Sigmoid colon (tissue), 7 donors: ENCODE results near the gene CASZ1. TPM values are rescaled to one million over a fixed set of nuclear protein-coding genes. Genes with fewer than 3 reads are reported as not detected.

Source experiments
- DNase-seq: peaks from one replicate; pipeline ENCODE4 v3.0.0-alpha.2; 2019
- H3K27ac ChIP-seq, 4 donors: fragments of 200-600 bp; sonication (generic); one replicate each; pipeline ENCODE4 v1.5.1; 2016 to 2019; ENCODE audit warnings: mild to moderate bottlenecking in 1 of 4
- H3K27me3 ChIP-seq, 3 donors: fragments of 200-600 bp; sonication (generic); one replicate each; pipeline ENCODE4 v1.5.1; 2019; ENCODE audit warnings: mild to moderate bottlenecking in 1 of 3
- H3K36me3 ChIP-seq, 4 donors: fragments of 200-600 bp; sonication (generic); one replicate each; pipeline ENCODE4 v1.5.1; 2016 to 2019
- H3K4me1 ChIP-seq, 4 donors: fragments of 200-600 bp; sonication (generic); one replicate each; pipeline ENCODE4 v1.5.1; 2017 to 2019
- H3K4me3 ChIP-seq, 4 donors: fragments of 200-600 bp; sonication (generic); one replicate each; pipeline ENCODE4 v1.5.1; 2017 to 2019; ENCODE audit warnings: mild to moderate bottlenecking in 2 of 4, moderate library complexity in 1 of 4
- H3K9me3 ChIP-seq, 4 donors: fragments of 200-600 bp in 3 of 4; sonication (generic) in 3 of 4; one replicate each; pipeline versions ENCODE4 v1.5.1 to v1.6.1; 2013 to 2019
- EP300 ChIP-seq, 4 donors: sonication (generic); formaldehyde crosslinking; IDR thresholded peaks; one replicate each; pipeline ENCODE4 v1.6.1; 2017; ENCODE audit warnings: antibody characterized with exemption in 4 of 4
- POLR2A ChIP-seq, 2 donors: fragments of 450-650 bp; IDR thresholded peaks; one replicate each; pipeline ENCODE4 v1.6.1; 2016; ENCODE audit warnings: antibody characterized with exemption in 2 of 2, mild to moderate bottlenecking in 2 of 2, moderate library complexity in 2 of 2
- POLR2AphosphoS5 ChIP-seq, 4 donors: sonication (generic); formaldehyde crosslinking; IDR thresholded peaks; one replicate each; pipeline ENCODE4 v1.6.1; 2017; ENCODE audit warnings: antibody characterized with exemption in 4 of 4
- WGBS, 2 donors: extraction: QIAGEN DNeasy Blood & Tissue Kit; methylation state at CpG; one replicate each; pipeline ENCODE4 v1.1.7; 2013; 5-methylcytosine and 5-hydroxymethylcytosine counted together
- intact Hi-C: fragments of 100-400 bp; cut with DNase I; formaldehyde crosslinking; loops from one replicate; pipeline ENCODE4 v1.15.1; 2023
- polyA plus RNA-seq, 3 donors: library from polyadenylated mRNA; stranded (reverse); fragments of 200-250 nt; gene quantifications; one replicate each; pipeline ENCODE4 v1.2.3, GENCODE V29; 2013
- total RNA-seq, 4 donors: library from RNA; depleted of rRNA; stranded (reverse); fragments of >200 nt; gene quantifications; one replicate each; pipeline ENCODE4 v1.1.0, GENCODE V29; 2016
- TF ChIP-seq, protein P1 (sequence below), 4 experiments: fragments of 450-650 bp in 3 of 4; fragments of 200-600 bp in 1 of 4; IDR thresholded peaks; one replicate each; pipeline ENCODE4 v1.5.1; 2016 to 2019; ENCODE audit warnings: antibody characterized with exemption in 4 of 4, mild to moderate bottlenecking in 3 of 4, moderate library complexity in 2 of 4
- donor health status: healthy with polysubstance abuse.
- donor health status: Bipolar disorder and iron deficiency.
- donor health status: healthy.

The CASZ1 gene
- total and polyA plus RNA-seq, 7 donors: 4.2 to 47.9 (median 23.6) TPM

DNA sequence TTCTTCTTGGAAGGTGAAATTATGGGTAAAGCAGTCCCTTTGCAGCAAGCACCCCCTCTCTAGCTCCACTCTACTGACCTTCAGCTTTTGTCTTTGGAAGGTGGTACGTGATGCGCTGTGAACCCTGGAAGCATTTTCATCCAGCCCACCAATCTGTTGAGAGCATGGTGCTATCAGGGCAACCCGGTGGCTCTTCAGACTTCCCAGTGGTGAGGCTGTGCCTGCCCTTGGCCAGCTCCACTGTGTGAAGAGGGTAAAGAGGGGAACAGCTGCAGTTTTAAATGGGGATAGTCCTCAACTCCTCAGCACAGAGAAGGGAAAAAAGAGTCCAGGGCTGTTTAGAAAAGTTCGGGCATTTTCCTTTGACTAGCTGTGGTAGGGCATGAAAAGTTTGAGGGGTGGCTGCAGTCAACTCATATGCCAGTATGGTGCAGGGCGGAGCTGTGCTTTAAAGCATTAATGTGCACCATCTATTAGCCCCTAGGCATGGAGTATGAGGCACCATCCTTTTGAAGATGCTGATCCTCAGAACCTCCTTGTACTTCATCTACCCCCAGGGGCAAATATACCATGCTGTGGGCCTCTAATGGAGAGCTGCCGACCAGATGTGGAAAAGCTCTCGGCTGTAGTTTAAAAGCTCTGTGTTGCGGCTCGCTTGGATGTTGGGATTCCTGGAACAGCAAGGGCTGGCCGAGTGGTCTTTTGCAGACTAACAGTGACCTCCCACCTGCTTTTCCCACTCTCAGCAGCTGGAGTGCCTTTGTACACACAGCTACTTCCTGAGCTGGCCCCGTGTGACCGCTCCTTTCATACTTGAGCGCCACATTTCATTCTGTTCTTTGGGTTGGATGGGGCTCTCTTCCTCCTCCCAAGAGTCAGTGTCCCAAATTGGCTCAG lies 198.7 kb downstream of the CASZ1 start:
- no peak overlapping the region for H3K27ac ChIP-seq
- no peaks in the 10 kb centered on the region for H3K36me3 ChIP-seq
- peaks cover 0 to 19% (median 10%) of the 10 kb centered on the region in 4 donors for H3K4me1 ChIP-seq
- intact Hi-C loops: no loop called here
- TF ChIP-seq, protein P1, sequence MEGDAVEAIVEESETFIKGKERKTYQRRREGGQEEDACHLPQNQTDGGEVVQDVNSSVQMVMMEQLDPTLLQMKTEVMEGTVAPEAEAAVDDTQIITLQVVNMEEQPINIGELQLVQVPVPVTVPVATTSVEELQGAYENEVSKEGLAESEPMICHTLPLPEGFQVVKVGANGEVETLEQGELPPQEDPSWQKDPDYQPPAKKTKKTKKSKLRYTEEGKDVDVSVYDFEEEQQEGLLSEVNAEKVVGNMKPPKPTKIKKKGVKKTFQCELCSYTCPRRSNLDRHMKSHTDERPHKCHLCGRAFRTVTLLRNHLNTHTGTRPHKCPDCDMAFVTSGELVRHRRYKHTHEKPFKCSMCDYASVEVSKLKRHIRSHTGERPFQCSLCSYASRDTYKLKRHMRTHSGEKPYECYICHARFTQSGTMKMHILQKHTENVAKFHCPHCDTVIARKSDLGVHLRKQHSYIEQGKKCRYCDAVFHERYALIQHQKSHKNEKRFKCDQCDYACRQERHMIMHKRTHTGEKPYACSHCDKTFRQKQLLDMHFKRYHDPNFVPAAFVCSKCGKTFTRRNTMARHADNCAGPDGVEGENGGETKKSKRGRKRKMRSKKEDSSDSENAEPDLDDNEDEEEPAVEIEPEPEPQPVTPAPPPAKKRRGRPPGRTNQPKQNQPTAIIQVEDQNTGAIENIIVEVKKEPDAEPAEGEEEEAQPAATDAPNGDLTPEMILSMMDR (IDR thresholded peaks at IDR 0.05): no peak
- TF ChIP-seq POLR2AphosphoS5 (IDR thresholded peaks at IDR 0.05) (no peak), POLR2A (IDR thresholded peaks at IDR 0.05) (no peak), EP300 (IDR thresholded peaks at IDR 0.05) (no peak)
- H3K4me3 ChIP-seq: no peak overlapping the region
- no peaks in the 10 kb centered on the region for H3K27me3 ChIP-seq
- no peaks in the 10 kb centered on the region for H3K9me3 ChIP-seq
- WGBS, 2 donors: 92 to 95% methylated on average over 13 of the region's 13 CpGs
- peak; percentile 43 for DNase-seq

DNA sequence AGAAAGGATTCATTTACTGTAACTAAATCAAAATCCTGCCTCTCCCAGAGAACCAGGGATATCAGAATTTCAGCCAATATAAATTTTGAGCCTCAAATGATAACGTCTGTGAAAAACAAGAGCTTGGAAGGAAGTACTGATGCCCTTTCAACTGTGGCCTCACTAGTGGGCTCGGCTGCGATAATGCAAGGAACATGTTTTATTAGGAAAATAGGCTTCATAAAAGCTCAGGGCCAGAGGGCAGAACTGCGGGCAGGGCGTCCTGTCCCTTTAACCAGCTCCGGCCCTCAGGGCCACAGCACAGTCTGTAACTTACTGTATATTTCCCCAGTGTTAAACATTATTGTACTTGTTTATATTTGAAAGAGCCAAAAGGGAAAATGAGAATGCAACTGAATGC lies 199.7 kb downstream of the CASZ1 start:
- TF ChIP-seq, protein P1 (IDR thresholded peaks at IDR 0.05): no peak
- TF ChIP-seq POLR2AphosphoS5 (IDR thresholded peaks at IDR 0.05) (no peak), POLR2A (IDR thresholded peaks at IDR 0.05) (no peak), EP300 (IDR thresholded peaks at IDR 0.05) (no peak)
- Histone ChIP-seq H3K4me1 (peaks cover 0 to 28% (median 18%) of the 10 kb centered on the region in 4 donors), H3K9me3 (no peaks in the 10 kb centered on the region), H3K27ac (no peak overlapping the region), H3K4me3 (no peak overlapping the region), H3K36me3 (no peaks in the 10 kb centered on the region), H3K27me3 (no peaks in the 10 kb centered on the region)
- DNase-seq: no peak
- 79% methylated on average over 6 of the region's 6 CpGs for WGBS, 2 donors
- intact Hi-C loops: no loop called here

DNA sequence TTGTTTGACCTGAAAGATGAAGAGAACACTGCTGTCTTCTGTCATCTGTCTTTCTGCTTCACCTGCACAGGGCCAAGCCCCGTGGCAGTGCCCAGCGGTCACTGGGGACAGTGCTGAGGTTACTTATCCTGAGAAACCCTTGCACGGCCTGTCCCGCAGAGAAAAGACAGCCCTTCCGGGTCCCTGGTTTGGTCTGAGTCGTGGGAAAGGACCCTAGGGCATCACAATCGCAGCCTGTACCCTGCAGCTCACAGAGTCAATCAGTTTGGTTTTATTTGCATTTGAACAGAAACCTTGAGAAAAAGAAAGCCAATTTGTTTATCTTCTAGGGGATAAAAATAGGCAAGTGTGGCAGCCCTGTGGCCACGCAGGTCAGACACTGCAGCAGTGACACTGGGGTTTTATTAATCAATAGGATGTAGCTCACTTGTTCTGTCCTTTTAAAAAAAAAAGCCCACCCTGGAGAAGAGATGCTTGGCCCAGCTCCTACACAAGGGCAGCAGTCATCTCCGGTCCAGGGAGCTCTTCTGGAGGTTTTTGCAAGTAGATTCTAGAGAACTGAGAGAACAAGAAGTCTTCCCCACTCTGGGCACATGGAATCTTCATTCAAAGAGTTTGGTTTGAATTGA lies 201.7 kb downstream of the CASZ1 start:
- Histone ChIP-seq H3K27ac (no peak overlapping the region), H3K4me3 (no peak overlapping the region), H3K4me1 (peaks cover 0 to 37% (median 19%) of the 10 kb centered on the region in 4 donors), H3K36me3 (no peaks in the 10 kb centered on the region), H3K27me3 (no peaks in the 10 kb centered on the region), H3K9me3 (no peaks in the 10 kb centered on the region)
- intact Hi-C loops: loop anchor here (5.0 kb wide), 1 partner anchor 52 kb away; no protein-coding TSS in a partner anchor
- 91 to 92% methylated on average over 9 of the region's 9 CpGs for WGBS, 2 donors
- no peak for DNase-seq
- TF ChIP-seq, protein P1 (IDR thresholded peaks at IDR 0.05): no peak
- TF ChIP-seq POLR2AphosphoS5 (IDR thresholded peaks at IDR 0.05): no peak
- TF ChIP-seq EP300 (IDR thresholded peaks at IDR 0.05): no peak
- no peak for TF ChIP-seq POLR2A (IDR thresholded peaks at IDR 0.05)

DNA sequence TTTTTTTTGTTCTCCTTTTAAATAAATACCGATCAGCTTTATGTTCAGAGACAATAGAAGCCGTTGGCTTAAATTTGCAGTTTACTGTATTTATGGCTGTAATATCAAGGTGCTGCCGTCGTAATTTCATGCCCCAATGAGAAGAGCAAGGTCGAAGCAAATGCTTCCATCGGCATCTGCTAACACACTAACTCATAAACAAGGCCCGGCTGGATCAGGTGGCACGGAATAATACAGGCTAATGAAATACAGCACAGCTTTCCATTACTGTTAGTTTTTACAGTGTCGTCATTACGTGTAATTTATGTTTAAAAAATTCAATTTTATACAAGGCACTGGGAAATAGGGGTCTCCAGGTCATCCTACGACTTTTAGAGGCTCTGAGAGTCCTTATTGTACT lies 202.7 kb downstream of the CASZ1 start:
- 90 to 93% methylated on average over 11 of the region's 11 CpGs for WGBS, 2 donors
- Histone ChIP-seq H3K27me3 (no peaks in the 10 kb centered on the region), H3K4me3 (no peak overlapping the region), H3K36me3 (no peaks in the 10 kb centered on the region), H3K9me3 (no peaks in the 10 kb centered on the region), H3K4me1 (peaks cover 0 to 33% (median 16%) of the 10 kb centered on the region in 4 donors), H3K27ac (peak overlapping the region in 1 of 4 donors; percentile 68)
- intact Hi-C loops: loop anchor here (5.0 kb wide), 1 partner anchor 51 kb away; no protein-coding TSS in a partner anchor
- DNase-seq: no peak
- no peak for TF ChIP-seq POLR2A (IDR thresholded peaks at IDR 0.05)
- TF ChIP-seq EP300 (IDR thresholded peaks at IDR 0.05): no peak

DNA sequence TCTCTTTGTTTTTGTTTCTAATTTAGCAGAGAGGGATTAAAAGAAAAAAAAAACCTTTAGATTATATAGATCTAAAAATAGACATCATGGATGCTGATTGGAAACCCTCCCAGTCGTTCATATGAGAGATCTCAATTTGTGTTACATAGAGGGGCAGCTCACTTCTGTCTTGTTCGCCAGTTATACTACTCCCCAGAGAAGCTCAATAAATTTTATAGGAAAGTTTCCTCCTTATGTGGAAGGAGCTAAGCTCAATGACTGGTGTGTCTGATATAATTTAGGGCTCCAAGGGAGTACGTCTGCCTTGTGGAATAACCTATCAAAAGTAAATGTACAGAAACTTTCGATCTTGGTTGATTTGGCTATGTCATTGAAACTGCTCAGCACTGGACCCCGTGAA lies 204.1 kb downstream of the CASZ1 start:
- H3K27ac ChIP-seq: peak overlapping the region in 3 of 4 donors; percentile 59 to 68 (median 68)
- no peaks in the 10 kb centered on the region for H3K27me3 ChIP-seq
- WGBS, 2 donors: 72 to 73% methylated on average over 5 of the region's 5 CpGs
- H3K9me3 ChIP-seq: no peaks in the 10 kb centered on the region
- H3K4me3 ChIP-seq: no peak overlapping the region
- TF ChIP-seq, protein P1 (IDR thresholded peaks at IDR 0.05): no peak
- TF ChIP-seq POLR2A (IDR thresholded peaks at IDR 0.05) (no peak), EP300 (IDR thresholded peaks at IDR 0.05) (no peak), POLR2AphosphoS5 (IDR thresholded peaks at IDR 0.05) (no peak)
- no peak for DNase-seq
- no peaks in the 10 kb centered on the region for H3K36me3 ChIP-seq
- intact Hi-C loops: loop anchor here (5.0 kb wide), 1 partner anchor 50 kb away; no protein-coding TSS in a partner anchor
- H3K4me1 ChIP-seq: peaks cover 0 to 26% (median 16%) of the 10 kb centered on the region in 4 donors
